Measurements from ENCODE around the gene ELFN2. TPM values are rescaled to one million over a fixed set of nuclear protein-coding genes. Genes with fewer than 3 reads are reported as not detected.

ELFN2 gene
- total RNA-seq, 3 donors from 2014 or later: 0.35 to 0.54 TPM; not detected in 1

DNA sequence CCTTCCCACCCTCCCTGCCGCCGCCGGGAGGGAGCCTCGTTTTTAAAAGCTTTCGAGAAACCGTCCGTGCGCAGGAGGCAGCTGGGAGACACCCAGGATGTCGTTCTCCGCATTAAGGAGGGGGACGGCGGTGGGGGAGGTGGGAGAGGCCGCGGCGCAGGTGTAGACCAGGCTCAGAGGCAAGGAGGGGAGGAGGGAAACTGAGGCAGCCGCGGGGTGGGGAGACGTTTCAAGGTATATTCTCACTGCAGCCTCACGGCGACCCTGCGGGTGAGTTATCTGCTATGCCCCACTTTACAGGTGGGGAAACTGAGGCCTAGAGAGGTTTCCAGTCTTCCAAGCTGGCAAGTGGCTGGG, 102.3 kb downstream of the ELFN2 start:
- H3K9me3 ChIP-seq: no peaks in the 10 kb centered on the region
- H3K4me3 ChIP-seq: no peak overlapping the region

DNA sequence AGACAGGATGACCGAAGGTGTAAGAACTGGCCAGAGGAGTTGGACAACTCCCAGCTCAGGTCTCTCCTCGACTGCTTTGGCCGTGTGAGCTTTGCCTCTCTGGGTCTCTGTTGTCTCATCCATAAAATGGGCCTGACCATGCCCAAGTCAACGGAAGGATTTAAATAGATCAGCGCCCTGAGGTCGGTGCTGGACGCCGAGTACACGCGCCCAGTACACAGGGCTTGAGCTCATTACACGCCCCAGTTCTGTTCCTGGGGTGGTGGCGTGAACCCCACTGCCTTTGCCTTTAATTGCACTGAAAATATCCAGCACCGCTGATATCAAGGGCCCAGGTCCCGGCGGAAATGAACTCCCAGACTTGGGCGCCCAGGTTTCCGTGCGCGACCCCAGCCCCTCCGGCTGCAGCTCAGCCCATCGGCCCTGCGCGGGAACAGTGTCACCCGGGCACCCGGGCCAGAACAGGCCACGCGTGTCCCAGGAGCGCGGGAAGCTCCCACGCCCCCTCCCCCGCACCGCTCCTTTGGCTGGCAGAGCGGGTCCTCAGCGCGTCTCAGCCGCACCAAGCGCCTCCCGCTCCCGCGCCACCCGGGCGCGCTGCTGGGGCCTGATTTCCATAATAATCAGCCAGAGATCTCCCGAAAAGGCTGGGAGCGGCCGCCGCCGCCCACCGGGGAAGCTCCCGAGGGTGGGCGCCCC, 102.8 kb downstream of the ELFN2 start:
- ATAC-seq (peak; percentile 16), DNase-seq (no peak)
- TF ChIP-seq, protein P1, sequence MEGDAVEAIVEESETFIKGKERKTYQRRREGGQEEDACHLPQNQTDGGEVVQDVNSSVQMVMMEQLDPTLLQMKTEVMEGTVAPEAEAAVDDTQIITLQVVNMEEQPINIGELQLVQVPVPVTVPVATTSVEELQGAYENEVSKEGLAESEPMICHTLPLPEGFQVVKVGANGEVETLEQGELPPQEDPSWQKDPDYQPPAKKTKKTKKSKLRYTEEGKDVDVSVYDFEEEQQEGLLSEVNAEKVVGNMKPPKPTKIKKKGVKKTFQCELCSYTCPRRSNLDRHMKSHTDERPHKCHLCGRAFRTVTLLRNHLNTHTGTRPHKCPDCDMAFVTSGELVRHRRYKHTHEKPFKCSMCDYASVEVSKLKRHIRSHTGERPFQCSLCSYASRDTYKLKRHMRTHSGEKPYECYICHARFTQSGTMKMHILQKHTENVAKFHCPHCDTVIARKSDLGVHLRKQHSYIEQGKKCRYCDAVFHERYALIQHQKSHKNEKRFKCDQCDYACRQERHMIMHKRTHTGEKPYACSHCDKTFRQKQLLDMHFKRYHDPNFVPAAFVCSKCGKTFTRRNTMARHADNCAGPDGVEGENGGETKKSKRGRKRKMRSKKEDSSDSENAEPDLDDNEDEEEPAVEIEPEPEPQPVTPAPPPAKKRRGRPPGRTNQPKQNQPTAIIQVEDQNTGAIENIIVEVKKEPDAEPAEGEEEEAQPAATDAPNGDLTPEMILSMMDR (IDR thresholded peaks at IDR 0.05): no peak
- no peaks in the 10 kb centered on the region for H3K9me3 ChIP-seq
- H3K36me3 ChIP-seq (ENCODE audit: low read depth): no peaks in the 10 kb centered on the region
- intact Hi-C loops (cut with DNase I, micrococcal nuclease): no loop called here
- peaks cover 3% of the 10 kb centered on the region for H3K4me1 ChIP-seq (ENCODE audit: low read depth)
- H3K4me3 ChIP-seq: no peak overlapping the region

More for the DNA sequence above, 102.3 kb downstream of the ELFN2 start:
- intact Hi-C loops (cut with DNase I, micrococcal nuclease): no loop called here
- DNase-seq (no peak), ATAC-seq (no peak)
- peaks cover 3% of the 10 kb centered on the region for H3K4me1 ChIP-seq (ENCODE audit: low read depth)
- TF ChIP-seq, protein P1 (IDR thresholded peaks at IDR 0.05): no peak
- H3K36me3 ChIP-seq (ENCODE audit: low read depth): no peaks in the 10 kb centered on the region

DNA sequence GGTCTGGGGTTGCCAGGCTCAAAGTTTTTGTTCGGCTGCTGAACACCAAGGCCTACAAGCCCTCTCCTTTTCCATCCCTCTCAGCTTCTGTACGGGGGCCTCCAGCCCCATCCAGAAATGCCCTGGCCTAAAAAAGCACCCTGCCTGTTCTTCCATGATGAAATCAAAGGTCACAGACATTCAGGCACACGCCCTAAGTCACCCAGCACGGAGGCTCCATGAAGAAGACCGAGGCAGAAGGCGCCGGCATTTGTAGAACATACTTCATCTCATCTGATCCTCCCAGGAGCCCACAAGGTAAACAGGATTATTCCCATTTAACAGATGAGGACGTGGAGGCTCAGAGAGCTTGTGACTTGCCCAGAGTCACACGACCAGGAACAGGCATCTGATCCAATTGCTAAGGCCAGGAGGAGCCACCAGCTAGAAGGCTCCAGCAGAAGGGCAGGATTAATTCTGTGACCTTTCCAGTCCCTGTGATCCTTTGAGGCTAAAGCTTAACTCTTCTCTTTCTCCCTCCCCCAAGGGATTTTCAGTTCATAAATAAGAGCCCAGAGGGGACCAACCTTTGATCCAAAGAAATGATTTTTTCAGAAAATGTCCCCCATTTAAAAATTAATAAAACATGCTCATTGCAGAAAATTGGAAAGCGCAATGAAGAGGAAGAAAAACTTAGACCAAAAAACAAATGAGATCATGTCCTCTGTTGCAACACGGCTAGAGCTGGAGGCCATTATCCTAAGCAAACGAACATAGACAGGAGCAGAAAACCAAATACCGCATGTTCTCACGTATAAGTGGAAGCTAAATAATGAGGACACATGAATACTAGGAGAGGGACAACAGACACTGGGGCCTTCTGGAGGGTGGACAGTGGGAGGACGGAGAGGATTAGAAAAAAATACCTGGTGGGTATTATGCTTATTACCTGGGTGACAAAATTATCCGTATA, 106.3 kb downstream of the ELFN2 start:
- DNase-seq: no peak

DNA sequence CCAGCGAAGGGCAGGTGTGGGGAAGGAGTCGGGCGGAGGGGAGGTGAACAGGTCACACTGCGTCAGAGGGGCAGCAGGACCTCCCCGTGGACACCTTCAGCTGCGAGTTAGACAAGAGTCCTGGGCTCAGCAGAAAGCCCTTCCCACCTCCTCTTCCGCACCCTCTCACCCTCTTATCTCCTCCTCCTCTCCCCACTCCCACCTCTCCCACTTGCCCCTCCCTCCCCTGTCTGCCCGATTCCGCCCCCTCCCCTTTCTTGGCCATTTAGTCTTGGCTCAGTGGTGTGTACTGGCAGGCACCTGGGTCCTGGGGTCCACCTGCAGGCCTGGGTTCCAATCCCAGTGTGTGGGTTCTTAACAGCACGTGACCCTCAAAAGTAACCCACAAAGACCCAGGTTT, 107.8 kb downstream of the ELFN2 start:
- Histone ChIP-seq H3K36me3 (ENCODE audit: low read depth) (no peaks in the 10 kb centered on the region), H3K4me3 (no peak overlapping the region), H3K9me3 (no peaks in the 10 kb centered on the region), H3K4me1 (ENCODE audit: low read depth) (no peaks in the 10 kb centered on the region)
- ATAC-seq (no peak), DNase-seq (no peak)
- TF ChIP-seq, protein P1 (IDR thresholded peaks at IDR 0.05): no peak
- intact Hi-C loops (cut with DNase I, micrococcal nuclease): loop anchor here (5.0 to 10.0 kb wide), 3 partner anchors 108 to 138 kb away; partner anchors contain the start of gene ELFN2 (in 1 of the 2)

More for the DNA sequence above, 106.3 kb downstream of the ELFN2 start:
- ATAC-seq: no peak
- no peaks in the 10 kb centered on the region for H3K36me3 ChIP-seq (ENCODE audit: low read depth)
- peaks cover 3% of the 10 kb centered on the region for H3K4me1 ChIP-seq (ENCODE audit: low read depth)
- TF ChIP-seq, protein P1 (IDR thresholded peaks at IDR 0.05): no peak
- intact Hi-C loops (cut with DNase I, micrococcal nuclease): no loop called here
- no peak overlapping the region for H3K4me3 ChIP-seq
- no peaks in the 10 kb centered on the region for H3K9me3 ChIP-seq

DNA sequence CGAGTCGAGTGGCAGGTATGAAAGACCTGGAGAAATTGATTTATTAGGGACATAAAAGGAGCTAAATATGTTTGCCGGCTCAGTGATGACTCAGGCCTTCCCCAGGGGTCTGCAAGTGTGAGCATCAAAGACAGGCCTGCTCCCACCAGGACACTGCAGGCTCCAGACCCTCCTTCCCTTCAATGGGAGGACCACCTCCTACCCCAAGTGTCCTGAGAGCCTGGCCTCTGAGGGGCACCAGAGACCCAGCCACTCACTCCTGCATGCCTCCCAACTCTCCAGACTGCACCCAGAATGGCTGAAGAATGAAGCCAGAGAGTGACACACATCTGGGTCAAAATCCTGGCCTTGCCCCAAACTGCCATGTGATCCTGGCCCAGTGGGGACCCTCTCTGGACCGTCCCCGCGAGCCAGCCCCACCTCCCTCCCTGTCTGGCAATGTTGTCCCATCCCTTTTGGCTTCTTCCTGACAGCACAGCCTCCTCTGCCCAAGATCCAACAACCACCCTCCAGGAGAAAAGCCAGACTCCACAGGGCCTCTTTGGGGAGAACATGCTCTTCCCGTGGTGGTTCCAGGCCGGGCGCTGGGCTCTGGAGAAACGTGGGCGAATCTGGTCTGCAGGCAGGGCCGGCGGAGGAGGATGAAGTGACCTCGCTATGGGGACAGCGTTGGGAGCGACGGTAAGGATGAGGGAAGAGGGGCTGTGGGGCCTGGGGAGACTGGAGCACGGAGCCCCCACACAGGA, 108.7 kb downstream of the ELFN2 start:
- no peaks in the 10 kb centered on the region for H3K4me1 ChIP-seq (ENCODE audit: low read depth)
- no peak overlapping the region for H3K4me3 ChIP-seq
- DNase-seq (no peak), ATAC-seq (no peak)
- no peaks in the 10 kb centered on the region for H3K9me3 ChIP-seq
- intact Hi-C loops (cut with DNase I, micrococcal nuclease): loop anchor here (5.0 to 10.0 kb wide), 3 partner anchors 109 to 139 kb away; partner anchors contain the start of gene ELFN2 (in 1 of the 2)
- H3K36me3 ChIP-seq (ENCODE audit: low read depth): no peaks in the 10 kb centered on the region
- TF ChIP-seq, protein P1 (IDR thresholded peaks at IDR 0.05): no peak

Data from mucosa of descending colon (tissue), 3 donors.